ENCODE results near the gene FNDC3B. TPM values are rescaled to one million over a fixed set of nuclear protein-coding genes. Genes with fewer than 3 reads are reported as not detected.

The FNDC3B gene
- total and polyA plus RNA-seq, 2 of the 8 experiments (the other 6 are each of a cell fraction or from before 2014, with no cell fraction given) = 14.1 to 44.4 TPM

DNA sequence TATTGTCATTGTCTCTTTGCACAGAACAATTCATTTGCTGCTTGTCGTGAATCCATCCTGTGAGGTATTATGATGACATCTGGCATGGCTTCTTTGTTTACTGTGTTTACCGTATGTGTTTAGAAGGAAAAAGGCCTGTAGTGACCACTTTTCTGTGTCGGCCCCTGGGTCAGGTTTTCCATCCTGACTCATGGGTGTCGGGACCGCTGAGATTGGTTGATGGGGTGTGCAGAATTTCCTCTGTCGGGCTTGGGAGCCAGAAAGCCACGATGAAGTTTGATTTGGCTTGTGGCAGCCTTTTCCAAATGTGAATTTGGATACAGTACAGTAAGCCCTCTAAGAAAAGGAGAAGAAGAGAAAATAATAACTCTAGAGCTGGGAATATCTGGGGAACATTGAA is 113.5 kb downstream of the FNDC3B start:
- Histone ChIP-seq H2BK5ac (ENCODE audit: low read depth, low read length) (no peak overlapping the region), H2BK20ac (ENCODE audit: low read length) (no peak overlapping the region), H3K23me2 (ENCODE audit: low read depth, low read length) (no peaks in the 10 kb centered on the region), H4K20me1 (replicated peaks in 1 of 2; ENCODE audit: control insufficient read depth in 1 of 2, insufficient read depth in 2 of 2, low read length in 2 of 2) (peaks cover 2% of the 10 kb centered on the region in 2 experiments), H3K79me2 (ENCODE audit: control insufficient read depth in 1 of 2, insufficient read depth in 2 of 2, low read length in 2 of 2) (peaks cover 0 to 75% of the 10 kb centered on the region in 2 experiments; a peak in 3 of 4 replicates), H3K4me1 (replicated peaks in 1 of 4; ENCODE audit: control insufficient read depth in 3 of 4, insufficient read depth in 4 of 4, low read length in 3 of 4) (peaks cover 11 to 33% (median 30%) of the 10 kb centered on the region in 4 experiments), H2BK120ac (replicated peaks; ENCODE audit: low read depth, low read length) (no peak overlapping the region), H3K4ac (replicated peaks; ENCODE audit: insufficient read length, low read depth, low read length) (no peak overlapping the region), H3K14ac (ENCODE audit: insufficient read length) (no peak overlapping the region), H3K4me2 (ENCODE audit: insufficient read depth in 1 of 2, low read depth in 2 of 2, low read length in 2 of 2) (no peak overlapping the region), H3K79me1 (ENCODE audit: low read depth, low read length) (no peaks in the 10 kb centered on the region; the same call in 1 of the 2 replicates), H3K18ac (ENCODE audit: extremely low read depth, low read length) (no peak overlapping the region), H3K36me3 (ENCODE audit: control insufficient read depth in 2 of 4, insufficient read depth in 4 of 4, low read length in 3 of 4) (no peaks in the 10 kb centered on the region), H2BK15ac (ENCODE audit: low read length) (no peak overlapping the region), H3K56ac (replicated peaks; ENCODE audit: insufficient read length, low read depth, low read length) (no peak overlapping the region), H3K9me3 (ENCODE audit: insufficient read depth in 2 of 2, low read depth in 1 of 2, low read length in 1 of 2) (no peaks in the 10 kb centered on the region), H3K4me3 (ENCODE audit: extremely low read depth in 1 of 4, insufficient read depth in 2 of 4, low read depth in 3 of 4, low read length in 4 of 4) (no peak overlapping the region), H3K27ac (ENCODE audit: low read depth, low read length) (no peak overlapping the region), H4K5ac (ENCODE audit: insufficient read length, low read depth, low read length) (no peak overlapping the region), H3K23ac (ENCODE audit: insufficient read length) (no peak overlapping the region), H4K8ac (ENCODE audit: extremely low read depth, insufficient read depth, low read length) (no peak overlapping the region), H2AFZ (ENCODE audit: low read length) (no peak overlapping the region), H2BK12ac (ENCODE audit: low read depth, low read length) (no peak overlapping the region), H3K9ac (replicated peaks in 1 of 4; ENCODE audit: extremely low read depth in 1 of 4, low read depth in 3 of 4, low read length in 3 of 4) (no peak overlapping the region), H4K91ac (replicated peaks; ENCODE audit: insufficient read length, low read length) (no peak overlapping the region), H2AK5ac (ENCODE audit: low read depth, low read length) (no peak overlapping the region), H3K27me3 (replicated peaks in 1 of 4; ENCODE audit: control insufficient read depth in 3 of 4, extremely low read depth in 1 of 4, insufficient read depth in 3 of 4, low read length in 3 of 4) (no peaks in the 10 kb centered on the region)
- DNase-seq (ENCODE audit: low read depth in 1 of 2, low spot score in 2 of 2) = no peak
- no peak for TF ChIP-seq RAD21 (IDR thresholded peaks at IDR 0.05 in 1 of 2, conservative IDR thresholded peaks at IDR 0.05 in 1 of 2; ENCODE audit: low read depth in 2 of 2, low read length in 2 of 2)
- no peak for TF ChIP-seq CHD1 (IDR thresholded peaks at IDR 0.05; ENCODE audit: low read depth, low read length)
- TF ChIP-seq TAF7 (optimal IDR thresholded peaks at IDR 0.05; ENCODE audit: borderline replicate concordance, low read depth, low read length) = no peak
- no peak for TF ChIP-seq CBX8 (IDR thresholded peaks at IDR 0.05; ENCODE audit: borderline replicate concordance, low read depth, low read length)
- 84% methylated on average over 7 of the region's 7 CpGs; no CpG with 5 or more reads in 1 of the 2 experiments for WGBS, 2 experiments (ENCODE audit: extremely low coverage in 1 of 2, insufficient coverage in 1 of 2, insufficient read length in 1 of 2, insufficient replicate concordance in 2 of 2, low coverage in 1 of 2, low lambda C conversion rate in 2 of 2, missing lambda C conversion rate in 1 of 2)
- no peak for FAIRE-seq
- POLR2A ChIA-PET (ENCODE audit: partially characterized antibody) = no interaction called here
- CTCF ChIA-PET (ENCODE audit: partially characterized antibody) = interaction anchor here (0.7 to 3.4 kb wide), 2 partner anchors 10 to 16 kb away, joined by 3 to 12 read pairs; no protein-coding TSS in a partner anchor
